Neuronal stem cell (in vitro differentiated cells): Measurements from ENCODE around the gene SLC7A11.
A peak's percentile ranks its signal among the peaks of the same experiment; 100 is the strongest.

Experiments used
- DNase-seq: peaks from one replicate; pipeline ENCODE4 v3.0.0-alpha.2; 2013; ENCODE audit warnings: low spot score
- H2AFZ ChIP-seq: one replicate; pipeline ENCODE4 v1.6.1; 2013; ENCODE audit warnings: mild to moderate bottlenecking, low read length, inconsistent platforms
- H2AK5ac ChIP-seq: 2 replicates; pipeline ENCODE4 v1.6.1; 2013; ENCODE audit warnings: low read depth, mild to moderate bottlenecking, inconsistent platforms, low read length, moderate library complexity, mixed read lengths
- H2BK120ac ChIP-seq: 2 replicates; pipeline ENCODE4 v1.6.1; 2013; ENCODE audit warnings: low read depth, mild to moderate bottlenecking, inconsistent platforms, low read length, moderate library complexity, mixed read lengths
- H2BK12ac ChIP-seq: one replicate; pipeline ENCODE4 v1.6.1; 2013; ENCODE audit warnings: low read length, inconsistent platforms
- H2BK15ac ChIP-seq: 2 replicates; pipeline ENCODE4 v1.6.1; 2013; ENCODE audit warnings: mild to moderate bottlenecking, low read length, inconsistent platforms, mixed read lengths
- H2BK5ac ChIP-seq: one replicate; pipeline ENCODE4 v1.6.1; 2013; ENCODE audit warnings: inconsistent platforms, mild to moderate bottlenecking, low read length, moderate library complexity
- H3K14ac ChIP-seq: one replicate; pipeline ENCODE4 v1.6.1; 2013; ENCODE audit warnings: low read length, inconsistent platforms
- H3K18ac ChIP-seq: 2 replicates; pipeline ENCODE4 v1.6.1; 2013; ENCODE audit warnings: low read length, inconsistent platforms
- H3K23ac ChIP-seq: 2 replicates; pipeline ENCODE4 v1.6.1; 2013; ENCODE audit warnings: low read depth, mild to moderate bottlenecking, mixed read lengths, low read length, inconsistent platforms; ENCODE audit not compliant: poor library complexity
- H3K27ac ChIP-seq: replicated peaks from 3 replicates; pipeline ENCODE4 v1.5.1; 2013; ENCODE audit warnings: low read length, inconsistent platforms
- H3K27me3 ChIP-seq, 3 experiments: 2 replicates each; pipeline ENCODE4 v1.6.1; 2013; ENCODE audit warnings: low read length in 3 of 3, mild to moderate bottlenecking in 2 of 3, inconsistent platforms in 1 of 3, low read depth in 1 of 3, mixed read lengths in 1 of 3, moderate library complexity in 1 of 3; ENCODE audit not compliant: control insufficient read depth in 3 of 3, insufficient read depth in 3 of 3
- H3K36me3 ChIP-seq, 2 donors: replicated peaks in 1 of 2; 2 replicates each; pipeline ENCODE4 v1.6.1; 2013; ENCODE audit warnings: low read length in 2 of 2; ENCODE audit not compliant: control insufficient read depth in 2 of 2, insufficient read depth in 2 of 2
- H3K4ac ChIP-seq: 2 replicates; pipeline ENCODE4 v1.6.1; 2013; ENCODE audit warnings: inconsistent platforms, mild to moderate bottlenecking, low read length, moderate library complexity
- H3K4me1 ChIP-seq, 2 donors: 1 replicate in 1 of 2; 2 replicates in 1 of 2; pipeline ENCODE4 v1.6.1; 2013; ENCODE audit warnings: low read length in 2 of 2, low read depth in 1 of 2; ENCODE audit not compliant: control insufficient read depth in 2 of 2, insufficient read depth in 1 of 2
- H3K4me2 ChIP-seq: one replicate; pipeline ENCODE4 v1.6.1; 2013; ENCODE audit warnings: mild to moderate bottlenecking, low read length, inconsistent platforms; ENCODE audit not compliant: insufficient read depth, poor library complexity, severe bottlenecking
- H3K4me3 ChIP-seq, 2 donors: 2 replicates each; pipeline ENCODE4 v1.5.1; 2013; ENCODE audit warnings: low read length in 2 of 2, mild to moderate bottlenecking in 2 of 2, inconsistent platforms in 1 of 2, moderate library complexity in 1 of 2
- H3K79me1 ChIP-seq: one replicate; pipeline ENCODE4 v1.6.1; 2013; ENCODE audit warnings: low read depth, mild to moderate bottlenecking, inconsistent platforms, low read length, moderate library complexity
- H3K9ac ChIP-seq: one replicate; pipeline ENCODE4 v1.6.1; 2013; ENCODE audit warnings: mild to moderate bottlenecking, low read depth, low read length, inconsistent platforms; ENCODE audit not compliant: poor library complexity
- H3K9me3 ChIP-seq, 2 donors: replicated peaks in 1 of 2; 2 replicates each; pipeline versions ENCODE3 to v1.6.1; 2013; ENCODE audit warnings: low read length in 2 of 2, mild to moderate bottlenecking in 2 of 2, inconsistent platforms in 1 of 2, low read depth in 1 of 2, mixed read lengths in 1 of 2, moderate library complexity in 1 of 2; ENCODE audit not compliant: control insufficient read depth in 2 of 2, insufficient read depth in 1 of 2
- H4K8ac ChIP-seq: one replicate; pipeline ENCODE4 v1.6.1; 2013; ENCODE audit warnings: low read depth, mild to moderate bottlenecking, inconsistent platforms, low read length, moderate library complexity
- H4K91ac ChIP-seq: one replicate; pipeline ENCODE4 v1.6.1; 2013; ENCODE audit warnings: low read length, low read depth, mild to moderate bottlenecking, inconsistent platforms; ENCODE audit not compliant: poor library complexity
- WGBS, 2 donors: extraction: QIAGEN DNeasy Blood & Tissue Kit; methylation state at CpG; one replicate each; pipeline ENCODE4 v1.1.7; 2013; ENCODE audit warnings: missing lambda C conversion rate in 2 of 2, mixed read lengths in 1 of 2; ENCODE audit not compliant: insufficient read length in 2 of 2, insufficient replicate concordance in 1 of 2; ENCODE audit errors: extremely low coverage in 2 of 2; 5-methylcytosine and 5-hydroxymethylcytosine counted together

The SLC7A11 gene

GRCh38 chr4:138185859-138186645 is 56.1 kb downstream of the SLC7A11 start:
- Histone ChIP-seq H3K4me1 (peaks cover 8% of the 10 kb centered on the region in 2 donors), H3K27me3 (no peaks in the 10 kb centered on the region), H3K9ac (no peak overlapping the region), H2BK120ac (no peak overlapping the region), H2AFZ (peak overlapping the region; percentile 56), H2AK5ac (no peak overlapping the region), H3K14ac (no peak overlapping the region), H2BK5ac (no peak overlapping the region), H3K27ac (no peak overlapping the region), H3K9me3 (no peaks in the 10 kb centered on the region), H3K18ac (no peak overlapping the region), H3K4me3 (no peak overlapping the region), H3K36me3 (no peaks in the 10 kb centered on the region), H4K91ac (no peak overlapping the region), H3K79me1 (no peaks in the 10 kb centered on the region), H4K8ac (no peak overlapping the region), H3K23ac (no peak overlapping the region), H3K4ac (no peak overlapping the region), H2BK15ac (no peak overlapping the region), H3K4me2 (no peak overlapping the region), H2BK12ac (no peak overlapping the region)
- no CpG with 5 or more reads among the region's 13 CpGs for WGBS, 2 donors
- no peak for DNase-seq

GRCh38 chr4:138184886-138185285 is 57.3 kb downstream of the SLC7A11 start:
- H3K4ac ChIP-seq, result no peak overlapping the region
- no peak overlapping the region for H3K4me2 ChIP-seq
- H3K18ac ChIP-seq, result no peak overlapping the region
- no peak overlapping the region for H2BK5ac ChIP-seq
- H3K36me3 ChIP-seq, result no peaks in the 10 kb centered on the region
- DNase-seq, result no peak
- no peaks in the 10 kb centered on the region for H3K79me1 ChIP-seq
- H3K4me3 ChIP-seq, result no peak overlapping the region
- H3K9ac ChIP-seq, result no peak overlapping the region
- H2AFZ ChIP-seq, result no peak overlapping the region
- H3K9me3 ChIP-seq, result no peaks in the 10 kb centered on the region
- no peak overlapping the region for H3K23ac ChIP-seq
- H3K14ac ChIP-seq, result no peak overlapping the region
- no peaks in the 10 kb centered on the region for H3K27me3 ChIP-seq
- no peak overlapping the region for H3K27ac ChIP-seq
- no peak overlapping the region for H2BK12ac ChIP-seq
- H2AK5ac ChIP-seq, result no peak overlapping the region
- no peak overlapping the region for H2BK15ac ChIP-seq
- H2BK120ac ChIP-seq, result no peak overlapping the region
- H4K91ac ChIP-seq, result no peak overlapping the region
- peaks cover 8 to 10% of the 10 kb centered on the region in 2 donors for H3K4me1 ChIP-seq
- no peak overlapping the region for H4K8ac ChIP-seq
- WGBS, 2 donors, result no CpG with 5 or more reads among the region's 1 CpG

- Histone ChIP-seq H3K4me3 (no peak overlapping the region), H2BK120ac (no peak overlapping the region), H2BK5ac (no peak overlapping the region), H3K14ac (no peak overlapping the region), H3K18ac (no peak overlapping the region), H2AFZ (no peak overlapping the region), H2AK5ac (no peak overlapping the region), H3K4me1 (peaks cover 4 to 10% of the 10 kb centered on the region in 2 donors), H3K36me3 (peaks cover 3 to 14% of the 10 kb centered on the region in 2 donors), H4K91ac (no peak overlapping the region), H2BK12ac (no peak overlapping the region), H3K4ac (no peak overlapping the region), H4K8ac (no peak overlapping the region), H3K9me3 (no peaks in the 10 kb centered on the region), H3K27me3 (no peaks in the 10 kb centered on the region), H3K27ac (no peak overlapping the region), H3K9ac (no peak overlapping the region), H3K4me2 (no peak overlapping the region), H3K79me1 (no peaks in the 10 kb centered on the region), H3K23ac (no peak overlapping the region), H2BK15ac (no peak overlapping the region)
- no CpG with 5 or more reads among the region's 6 CpGs for WGBS, 2 donors
- DNase-seq, result peak; percentile 37
Measured at GRCh38 chr4:138182838-138183426, 59.2 kb downstream of the SLC7A11 start.

- Histone ChIP-seq H2AFZ (peak overlapping the region; percentile 36), H3K4ac (no peak overlapping the region), H3K18ac (no peak overlapping the region), H3K23ac (no peak overlapping the region), H3K4me1 (peaks cover 3 to 8% of the 10 kb centered on the region in 2 donors), H3K79me1 (no peaks in the 10 kb centered on the region), H3K4me2 (no peak overlapping the region), H3K27me3 (no peaks in the 10 kb centered on the region), H2AK5ac (no peak overlapping the region), H3K36me3 (peaks cover 3 to 17% of the 10 kb centered on the region in 2 donors), H3K9ac (no peak overlapping the region), H2BK5ac (no peak overlapping the region), H4K91ac (no peak overlapping the region), H3K9me3 (no peaks in the 10 kb centered on the region), H4K8ac (no peak overlapping the region), H3K14ac (no peak overlapping the region), H3K27ac (no peak overlapping the region), H2BK12ac (no peak overlapping the region), H2BK120ac (no peak overlapping the region), H3K4me3 (no peak overlapping the region), H2BK15ac (no peak overlapping the region)
- DNase-seq, result no peak
- WGBS, 2 donors, result no CpG with 5 or more reads among the region's 6 CpGs
Measured at GRCh38 chr4:138181287-138181686, 60.9 kb downstream of the SLC7A11 start.
